ENCODE results near the gene PRR36. TPM values are rescaled to one million over a fixed set of nuclear protein-coding genes. Genes with fewer than 3 reads are reported as not detected.

Gene PRR36
- total RNA-seq, 1 experiment from 2014 or later = 0.26 TPM

- no peaks in the 10 kb centered on the region for H3K27me3 Mint-ChIP-seq (ENCODE audit: insufficient read depth, unreplicated experiment)
These were observed 20.4 kb downstream of the PRR36 start for GRCh38 chr19:7853770-7854128.

GRCh38 chr19:7852851-7853769 lies 21.1 kb downstream of the PRR36 start:
- ChIA-PET POLR2A (interaction anchor here (1.1 to 1.7 kb wide), 7 partner anchors 15 to 90 kb away, joined by 3 to 10 read pairs (median 4); partner anchors contain the start of genes MAP2K7, SNAPC2 and TIMM44), CTCF (interaction anchor here (0.5 to 2.8 kb wide), 37 partner anchors 8 to 744 kb away, joined by 3 to 18 read pairs (median 4); partner anchors contain the start of genes MAP2K7, SNAPC2 and TIMM44)
- peak; percentile 82 for DNase-seq (ENCODE audit: unreplicated experiment)
- peak; percentile 96 for TF ChIP-seq CTCF (IDR thresholded peaks at IDR 0.05; ENCODE audit: unreplicated experiment)
- BruUV-seq (replicated peaks) = no TSS peak
- H3K9me3 Mint-ChIP-seq (ENCODE audit: unreplicated experiment) = no peaks in the 10 kb centered on the region
- H3K27me3 Mint-ChIP-seq (ENCODE audit: insufficient read depth, unreplicated experiment) = no peaks in the 10 kb centered on the region
- H3K36me3 Mint-ChIP-seq (ENCODE audit: insufficient read depth, unreplicated experiment) = peaks cover 10% of the 10 kb centered on the region
- no peak overlapping the region for H3K27ac Mint-ChIP-seq (ENCODE audit: low read depth, unreplicated experiment)
- peaks cover 8% of the 10 kb centered on the region for H3K4me1 Mint-ChIP-seq (ENCODE audit: insufficient read depth, unreplicated experiment)
- no peak overlapping the region for H3K4me3 Mint-ChIP-seq (ENCODE audit: unreplicated experiment)
- intact Hi-C loops (cut with micrococcal nuclease) = loop anchor here (5.0 to 10.0 kb wide), 2 partner anchors 49 to 152 kb away; partner anchors contain the start of genes ELAVL1 and MAP2K7

More at GRCh38 chr19:7853770-7854128, 20.4 kb downstream of the PRR36 start:
- H3K4me1 Mint-ChIP-seq (ENCODE audit: insufficient read depth, unreplicated experiment) = peaks cover 8% of the 10 kb centered on the region
- BruUV-seq (replicated peaks) = no TSS peak
- peaks cover 6% of the 10 kb centered on the region for H3K36me3 Mint-ChIP-seq (ENCODE audit: insufficient read depth, unreplicated experiment)
- TF ChIP-seq CTCF (IDR thresholded peaks at IDR 0.05; ENCODE audit: unreplicated experiment) = no peak
- no peaks in the 10 kb centered on the region for H3K9me3 Mint-ChIP-seq (ENCODE audit: unreplicated experiment)
- POLR2A ChIA-PET = interaction anchor here (1.4 to 1.7 kb wide), 5 partner anchors 15 to 90 kb away, joined by 3 to 10 read pairs (median 4); partner anchors contain the start of genes SNAPC2 and TIMM44
- CTCF ChIA-PET = interaction anchor here (0.5 to 2.8 kb wide), 10 partner anchors 8 to 204 kb away, joined by 3 to 18 read pairs (median 8); no protein-coding TSS in a partner anchor
- H3K4me3 Mint-ChIP-seq (ENCODE audit: unreplicated experiment) = no peak overlapping the region
- no peak for DNase-seq (ENCODE audit: unreplicated experiment)
- intact Hi-C loops (cut with micrococcal nuclease) = loop anchor here (5.0 to 10.0 kb wide), 2 partner anchors 49 to 151 kb away; partner anchors contain the start of genes ELAVL1 and MAP2K7
- no peak overlapping the region for H3K27ac Mint-ChIP-seq (ENCODE audit: low read depth, unreplicated experiment)

GRCh38 chr19:7851623-7852500 lies 22.3 kb downstream of the PRR36 start:
- Mint-ChIP-seq H3K4me3 (ENCODE audit: unreplicated experiment) (no peak overlapping the region), H3K27ac (ENCODE audit: low read depth, unreplicated experiment) (no peak overlapping the region), H3K9me3 (ENCODE audit: unreplicated experiment) (no peaks in the 10 kb centered on the region), H3K27me3 (ENCODE audit: insufficient read depth, unreplicated experiment) (no peaks in the 10 kb centered on the region), H3K4me1 (ENCODE audit: insufficient read depth, unreplicated experiment) (peaks cover 8% of the 10 kb centered on the region), H3K36me3 (ENCODE audit: insufficient read depth, unreplicated experiment) (peaks cover 11% of the 10 kb centered on the region)
- no TSS peak for BruUV-seq (replicated peaks)
- no peak for TF ChIP-seq CTCF (IDR thresholded peaks at IDR 0.05; ENCODE audit: unreplicated experiment)
- no peak for DNase-seq (ENCODE audit: unreplicated experiment)
- intact Hi-C loops (cut with micrococcal nuclease) = loop anchor here (5.0 to 10.0 kb wide), 2 partner anchors 50 to 153 kb away; partner anchors contain the start of genes ELAVL1 and MAP2K7
- POLR2A ChIA-PET = interaction anchor here (0.7 to 1.1 kb wide), 3 partner anchors 14 to 472 kb away, joined by 3 to 5 read pairs (median 4); partner anchors contain the start of gene MAP2K7
- CTCF ChIA-PET = interaction anchor here (0.5 to 2.8 kb wide), 36 partner anchors 10 to 677 kb away, joined by 3 to 18 read pairs (median 4); partner anchors contain the start of genes MAP2K7, SNAPC2 and TIMM44
